Measurements from ENCODE around the gene FBXO36.

FBXO36 gene

DNA sequence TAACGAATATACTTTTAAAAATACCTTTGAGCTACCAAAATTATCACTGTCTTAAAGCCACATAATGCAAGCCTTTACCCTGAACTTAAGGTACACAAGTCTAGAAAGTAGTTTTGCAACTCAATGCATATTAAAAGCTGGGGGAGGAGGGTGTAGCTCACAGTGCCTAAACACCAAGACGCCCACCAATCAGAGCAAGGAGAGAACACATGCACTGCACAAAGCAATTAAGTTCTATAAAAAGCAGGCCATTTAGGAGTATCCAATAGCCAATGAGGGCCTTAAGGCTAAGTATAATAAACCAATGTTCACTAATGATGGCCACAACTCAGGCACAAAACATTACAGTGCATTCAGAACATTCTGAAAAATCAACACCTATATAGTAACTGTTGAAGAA lies 16.7 kb upstream of the FBXO36 start:
- no peak overlapping the region for H3K4me2 ChIP-seq
- peaks cover 34% of the 10 kb centered on the region; the same call in 1 of the 2 replicates for H3K79me2 ChIP-seq (ENCODE audit: insufficient read depth, low read depth)
- H4K20me1 ChIP-seq (ENCODE audit: insufficient read depth), result no peaks in the 10 kb centered on the region
- H3K9ac ChIP-seq, result no peak overlapping the region
- H3K4me1 ChIP-seq (ENCODE audit: low read depth, poor library complexity, severe bottlenecking), result peaks cover 4% of the 10 kb centered on the region
- no peak overlapping the region for H3K27ac ChIP-seq
- no peaks in the 10 kb centered on the region for H3K27me3 ChIP-seq (ENCODE audit: insufficient read depth, low read depth)
- H3K36me3 ChIP-seq (ENCODE audit: insufficient read depth), result no peaks in the 10 kb centered on the region
- no peak overlapping the region for H3K4me3 ChIP-seq (IDR thresholded peaks at IDR 0.05; ENCODE audit: insufficient read depth, low read depth, low read length)
- no peak overlapping the region for H2AFZ ChIP-seq (ENCODE audit: low read depth)
- no peak for TF ChIP-seq CTCF (conservative IDR thresholded peaks at IDR 0.05; ENCODE audit: low read depth, low read length)

DNA sequence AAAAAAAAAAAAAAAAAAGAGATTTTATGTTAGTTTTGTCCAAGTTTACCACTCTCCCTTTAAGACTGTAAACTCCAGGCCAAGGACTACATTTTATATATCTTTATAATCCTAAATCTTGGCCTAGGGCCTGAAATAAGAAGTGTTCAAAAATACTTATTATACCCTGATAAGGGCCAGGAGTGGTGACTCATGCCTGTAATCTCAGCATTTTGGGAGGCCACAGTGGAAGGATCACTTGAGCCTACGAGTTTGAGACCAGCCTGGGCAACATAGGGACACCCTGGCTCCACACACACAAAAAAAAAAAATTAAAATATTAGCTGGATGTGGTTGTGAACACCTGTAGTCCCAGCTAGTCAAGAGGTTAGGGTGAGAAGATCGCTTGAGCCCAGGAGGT lies 13.2 kb upstream of the FBXO36 start:
- TF ChIP-seq CTCF (conservative IDR thresholded peaks at IDR 0.05; ENCODE audit: low read depth, low read length), result no peak
- Histone ChIP-seq H3K4me1 (ENCODE audit: low read depth, poor library complexity, severe bottlenecking) (peaks cover 24% of the 10 kb centered on the region), H3K9ac (no peak overlapping the region), H3K79me2 (ENCODE audit: insufficient read depth, low read depth) (peaks cover 43% of the 10 kb centered on the region), H4K20me1 (ENCODE audit: insufficient read depth) (peaks cover 4% of the 10 kb centered on the region; the same call in 1 of the 2 replicates), H3K36me3 (ENCODE audit: insufficient read depth) (no peaks in the 10 kb centered on the region), H3K27me3 (ENCODE audit: insufficient read depth, low read depth) (no peaks in the 10 kb centered on the region), H3K27ac (no peak overlapping the region), H3K4me2 (no peak overlapping the region), H3K4me3 (IDR thresholded peaks at IDR 0.05; ENCODE audit: insufficient read depth, low read depth, low read length) (no peak overlapping the region), H2AFZ (ENCODE audit: low read depth) (no peak overlapping the region)

- Histone ChIP-seq H4K20me1 (ENCODE audit: insufficient read depth) (peaks cover 4% of the 10 kb centered on the region; the same call in 1 of the 2 replicates), H3K79me2 (ENCODE audit: insufficient read depth, low read depth) (peaks cover 46% of the 10 kb centered on the region), H3K4me2 (no peak overlapping the region), H3K9ac (no peak overlapping the region), H3K27me3 (ENCODE audit: insufficient read depth, low read depth) (no peaks in the 10 kb centered on the region), H3K4me3 (IDR thresholded peaks at IDR 0.05; ENCODE audit: insufficient read depth, low read depth, low read length) (no peak overlapping the region), H3K36me3 (ENCODE audit: insufficient read depth) (no peaks in the 10 kb centered on the region), H2AFZ (ENCODE audit: low read depth) (no peak overlapping the region), H3K4me1 (ENCODE audit: low read depth, poor library complexity, severe bottlenecking) (peaks cover 30% of the 10 kb centered on the region), H3K27ac (no peak overlapping the region; the same call in 1 of the 2 replicates)
- no peak for TF ChIP-seq CTCF (conservative IDR thresholded peaks at IDR 0.05; ENCODE audit: low read depth, low read length)
These were observed 12.0 kb upstream of the FBXO36 start for GRCh38 chr2:229910147-229910831.

GRCh38 chr2:229910832-229911412 lies 11.4 kb upstream of the FBXO36 start:
- Histone ChIP-seq H3K27ac (no peak overlapping the region; the same call in 1 of the 2 replicates), H2AFZ (ENCODE audit: low read depth) (no peak overlapping the region), H3K4me1 (ENCODE audit: low read depth, poor library complexity, severe bottlenecking) (peaks cover 30% of the 10 kb centered on the region), H4K20me1 (ENCODE audit: insufficient read depth) (peaks cover 4% of the 10 kb centered on the region; the same call in 1 of the 2 replicates), H3K27me3 (ENCODE audit: insufficient read depth, low read depth) (no peaks in the 10 kb centered on the region), H3K79me2 (ENCODE audit: insufficient read depth, low read depth) (peaks cover 47% of the 10 kb centered on the region), H3K4me2 (no peak overlapping the region), H3K4me3 (IDR thresholded peaks at IDR 0.05; ENCODE audit: insufficient read depth, low read depth, low read length) (no peak overlapping the region), H3K9ac (no peak overlapping the region), H3K36me3 (ENCODE audit: insufficient read depth) (no peaks in the 10 kb centered on the region)
- TF ChIP-seq CTCF (conservative IDR thresholded peaks at IDR 0.05; ENCODE audit: low read depth, low read length), result peak; percentile 49

Data from KMS-11 (cell line).